Glutamatergic neuron (in vitro differentiated cells): Measurements from ENCODE around the gene ATP13A2. TPM values are rescaled to one million over a fixed set of nuclear protein-coding genes. Genes with fewer than 3 reads are reported as not detected.
"Not testable (repeated sequence)": the region's sequence is repeated elsewhere in the genome, so short reads cannot be mapped to it uniquely, and the experiment has no call there.

Source experiments
- DNase-seq: peaks from one replicate; pipeline ENCODE4 v3.0.0; 2022
- H3K27ac Mint-ChIP-seq: one replicate; pipeline ENCODE4 v1.8.0; 2020; ENCODE audit warnings: mild to moderate bottlenecking, mixed read lengths, inconsistent platforms; ENCODE audit not compliant: unreplicated experiment
- H3K27me3 Mint-ChIP-seq: one replicate; pipeline ENCODE4 v1.8.0; 2020; ENCODE audit warnings: mild to moderate bottlenecking, moderate library complexity, mixed read lengths, inconsistent platforms; ENCODE audit not compliant: unreplicated experiment
- H3K36me3 Mint-ChIP-seq: one replicate; pipeline ENCODE4 v1.8.0; 2020; ENCODE audit warnings: mild to moderate bottlenecking, mixed read lengths, inconsistent platforms; ENCODE audit not compliant: unreplicated experiment
- H3K4me1 Mint-ChIP-seq: one replicate; pipeline ENCODE4 v1.8.0; 2020; ENCODE audit warnings: mild to moderate bottlenecking, low read depth, mixed read lengths, inconsistent platforms; ENCODE audit not compliant: unreplicated experiment
- H3K4me3 Mint-ChIP-seq: one replicate; pipeline ENCODE4 v1.8.0; 2020; ENCODE audit warnings: mild to moderate bottlenecking, mixed read lengths, inconsistent platforms; ENCODE audit not compliant: unreplicated experiment
- H3K9me3 Mint-ChIP-seq: one replicate; pipeline ENCODE4 v1.8.0; 2020; ENCODE audit warnings: mild to moderate bottlenecking, moderate library complexity, mixed read lengths, inconsistent platforms; ENCODE audit not compliant: unreplicated experiment
- CTCF ChIP-seq: fragments of 200-600 bp; sonication (generic); IDR thresholded peaks from one replicate; pipeline ENCODE4 v1.5.0; 2021; ENCODE audit not compliant: partially characterized antibody, unreplicated experiment
- total RNA-seq: library from RNA; stranded (reverse); fragmentation: NEBNext Ultra II Directional; extraction: Animal tissue kit (Norgen Biotek cat#: 25700); gene quantifications from one replicate; pipeline ENCODE4 v1.2.1, GENCODE V29; 2021; ENCODE audit not compliant: unreplicated experiment

Gene ATP13A2
- total RNA-seq, 1 donor from 2014 or later: 65.0 TPM

- no peak for DNase-seq
- Mint-ChIP-seq H3K27ac (no peak overlapping the region), H3K27me3 (peaks cover 2% of the 10 kb centered on the region), H3K36me3 (no peaks in the 10 kb centered on the region), H3K4me1 (peaks cover 2% of the 10 kb centered on the region), H3K4me3 (no peak overlapping the region), H3K9me3 (peaks cover 2% of the 10 kb centered on the region)
- no peak for TF ChIP-seq CTCF
These were observed 44.6 kb downstream of the ATP13A2 start for GRCh38 chr1:16967095-16967575.

GRCh38 chr1:16966282-16966681, 45.4 kb downstream of the ATP13A2 start:
- Mint-ChIP-seq H3K9me3 (peaks cover 2% of the 10 kb centered on the region), H3K4me3 (no peak overlapping the region), H3K27me3 (peaks cover 2% of the 10 kb centered on the region), H3K36me3 (no peaks in the 10 kb centered on the region), H3K4me1 (peaks cover 2% of the 10 kb centered on the region), H3K27ac (no peak overlapping the region)
- no peak for DNase-seq
- TF ChIP-seq CTCF: no peak

- no peak overlapping the region for H3K27ac Mint-ChIP-seq
- H3K4me3 Mint-ChIP-seq: no peak overlapping the region
- H3K9me3 Mint-ChIP-seq: peaks cover 2% of the 10 kb centered on the region
- H3K36me3 Mint-ChIP-seq: no peaks in the 10 kb centered on the region
- H3K27me3 Mint-ChIP-seq: peaks cover 2% of the 10 kb centered on the region
- no peak for DNase-seq
- no peak for TF ChIP-seq CTCF
- no peaks in the 10 kb centered on the region for H3K4me1 Mint-ChIP-seq
These were observed 46.2 kb downstream of the ATP13A2 start for GRCh38 chr1:16965486-16966067.

GRCh38 chr1:16964169-16964568, 47.6 kb downstream of the ATP13A2 start:
- not testable (repeated sequence) for H3K9me3 Mint-ChIP-seq, H3K27me3 Mint-ChIP-seq, DNase-seq, H3K4me1 Mint-ChIP-seq, H3K27ac Mint-ChIP-seq, H3K36me3 Mint-ChIP-seq, H3K4me3 Mint-ChIP-seq

- Mint-ChIP-seq H3K4me1 (no peaks in the 10 kb centered on the region), H3K4me3 (peak overlapping the region; percentile 63), H3K9me3 (no peaks in the 10 kb centered on the region), H3K36me3 (no peaks in the 10 kb centered on the region), H3K27ac (no peak overlapping the region), H3K27me3 (peaks cover 2% of the 10 kb centered on the region)
- no peak for DNase-seq
- TF ChIP-seq CTCF: no peak
These were observed 50.2 kb downstream of the ATP13A2 start for GRCh38 chr1:16961297-16962133.
